RWPE2 (cell line): ENCODE data around the gene GMPR2.

Experiments
- ATAC-seq: fragments of 200-7000 bp; cut with Tn5 transposase; 3 replicates; pipeline ENCODE4 v1.9.1; 2021; ENCODE audit warnings: low read depth
- DNase-seq: peaks from one replicate; pipeline ENCODE4 v3.0.0-alpha.2; 2020; ENCODE audit warnings: low spot score
- H3K27ac ChIP-seq: fragments of 450-650 bp; 2 replicates; pipeline ENCODE4 v1.5.1; 2017; ENCODE audit warnings: mild to moderate bottlenecking; ENCODE audit not compliant: poor library complexity, severe bottlenecking
- H3K27me3 ChIP-seq: fragments of 250-450 bp; sonication (Bioruptor Pico); 2 replicates; pipeline ENCODE4 v1.5.1; 2021; ENCODE audit warnings: mild to moderate bottlenecking, moderate library complexity; ENCODE audit not compliant: insufficient read depth, poor library complexity, severe bottlenecking
- H3K36me3 ChIP-seq: fragments of 250-450 bp; sonication (Bioruptor Pico); 2 replicates; pipeline ENCODE4 v1.5.1; 2020; ENCODE audit warnings: low read depth, mild to moderate bottlenecking, moderate library complexity
- H3K4me1 ChIP-seq: fragments of 250-450 bp; sonication (Bioruptor Pico); 2 replicates; pipeline ENCODE4 v1.5.1; 2021; ENCODE audit warnings: mild to moderate bottlenecking, moderate library complexity; ENCODE audit not compliant: insufficient read depth, poor library complexity, severe bottlenecking
- H3K4me3 ChIP-seq: fragments of 250-450 bp; sonication (Bioruptor Pico); 2 replicates; pipeline ENCODE4 v1.5.1; 2021; ENCODE audit warnings: mild to moderate bottlenecking, moderate library complexity; ENCODE audit not compliant: severe bottlenecking
- H3K9me3 ChIP-seq: fragments of 250-450 bp; sonication (Bioruptor Pico); 2 replicates; pipeline ENCODE4 v1.5.1; 2021; ENCODE audit warnings: mild to moderate bottlenecking, moderate library complexity; ENCODE audit not compliant: severe bottlenecking
- CTCF ChIP-seq: fragments of 450-650 bp; IDR thresholded peaks from one replicate; pipeline ENCODE4 v1.5.1; 2017; ENCODE audit warnings: mild to moderate bottlenecking, moderate library complexity; ENCODE audit not compliant: poor library complexity, severe bottlenecking

Gene GMPR2

DNA sequence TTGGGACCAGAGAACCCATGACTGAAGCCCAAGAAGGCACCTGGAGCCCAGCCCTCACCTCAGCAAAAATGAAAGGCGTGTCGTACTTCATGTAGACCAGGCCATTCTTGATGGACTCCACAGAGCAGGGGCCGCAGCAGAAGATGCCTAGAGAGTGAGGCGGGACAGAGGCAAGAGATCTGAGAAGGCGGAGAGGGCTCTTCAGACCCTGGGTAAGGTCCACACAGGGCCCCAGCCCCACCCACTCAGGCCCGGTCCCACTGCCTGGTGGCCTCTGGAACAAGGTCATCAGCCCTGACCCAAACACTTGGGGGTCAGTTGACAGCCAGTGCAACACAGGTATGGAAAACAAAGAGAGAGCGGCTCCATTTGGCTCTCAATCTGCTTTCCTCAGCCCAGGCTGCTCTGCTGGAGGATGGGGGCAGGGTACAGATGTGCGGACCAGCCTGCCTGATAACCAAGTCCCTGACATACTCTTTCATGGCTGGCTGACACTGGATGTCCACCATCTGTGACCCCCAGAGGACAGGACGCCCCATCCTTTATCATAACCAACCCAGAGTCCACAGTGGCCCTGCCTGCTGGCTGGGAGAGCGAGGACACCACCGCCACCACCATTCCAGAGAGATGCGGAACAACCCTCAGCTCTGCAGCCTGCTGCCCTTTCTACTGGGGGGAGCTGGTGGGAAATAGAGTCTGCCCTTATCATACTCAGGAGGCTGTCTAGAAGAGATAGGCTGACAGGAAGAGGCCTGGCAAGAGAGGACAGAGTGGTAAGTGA lies 23.4 kb downstream of the GMPR2 start:
- no peaks in the 10 kb centered on the region for H3K27me3 ChIP-seq
- peaks cover 75% of the 10 kb centered on the region for H3K36me3 ChIP-seq
- DNase-seq (no peak), ATAC-seq (no peak)
- no peak for TF ChIP-seq CTCF
- H3K4me1 ChIP-seq, result peaks cover 9% of the 10 kb centered on the region
- no peaks in the 10 kb centered on the region for H3K9me3 ChIP-seq
- H3K4me3 ChIP-seq, result no peak overlapping the region
- H3K27ac ChIP-seq, result no peak overlapping the region

DNA sequence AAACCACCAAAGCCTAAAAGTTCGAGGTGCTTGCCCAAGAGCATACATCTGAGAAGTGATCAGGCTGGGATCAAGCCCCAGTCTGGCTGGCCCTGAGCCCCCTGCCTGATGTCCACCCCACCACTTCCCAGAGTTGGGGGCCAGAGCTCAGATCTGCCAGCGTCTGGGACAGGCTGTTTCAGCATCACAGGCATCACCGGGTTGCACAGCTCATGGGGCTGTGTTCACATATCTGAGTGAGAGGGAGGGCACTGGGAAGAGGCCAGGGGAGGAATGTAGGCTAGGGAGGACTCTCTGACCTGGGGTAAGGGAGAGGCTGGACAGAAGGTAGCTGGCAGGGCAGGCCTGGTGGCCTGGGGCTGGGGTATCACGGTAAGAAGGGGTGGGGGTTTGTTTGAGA lies 24.2 kb downstream of the GMPR2 start:
- Histone ChIP-seq H3K27me3 (no peaks in the 10 kb centered on the region), H3K4me1 (peaks cover 9% of the 10 kb centered on the region)
- no peak for TF ChIP-seq CTCF

GRCh38 chr14:24258119-24258518 lies 25.4 kb downstream of the GMPR2 start:
- TF ChIP-seq CTCF, result no peak
- no peak for DNase-seq
- Histone ChIP-seq H3K4me1 (peaks cover 10% of the 10 kb centered on the region), H3K36me3 (peaks cover 62% of the 10 kb centered on the region), H3K27me3 (no peaks in the 10 kb centered on the region), H3K4me3 (no peak overlapping the region), H3K27ac (peak overlapping the region; percentile 88), H3K9me3 (no peaks in the 10 kb centered on the region)
- no peak for ATAC-seq

More for the DNA sequence above, 24.2 kb downstream of the GMPR2 start:
- H3K9me3 ChIP-seq, result no peaks in the 10 kb centered on the region
- H3K4me3 ChIP-seq, result no peak overlapping the region
- H3K36me3 ChIP-seq, result peaks cover 67% of the 10 kb centered on the region
- H3K27ac ChIP-seq, result peak overlapping the region; percentile 88
- ATAC-seq, result no peak
- no peak for DNase-seq

DNA sequence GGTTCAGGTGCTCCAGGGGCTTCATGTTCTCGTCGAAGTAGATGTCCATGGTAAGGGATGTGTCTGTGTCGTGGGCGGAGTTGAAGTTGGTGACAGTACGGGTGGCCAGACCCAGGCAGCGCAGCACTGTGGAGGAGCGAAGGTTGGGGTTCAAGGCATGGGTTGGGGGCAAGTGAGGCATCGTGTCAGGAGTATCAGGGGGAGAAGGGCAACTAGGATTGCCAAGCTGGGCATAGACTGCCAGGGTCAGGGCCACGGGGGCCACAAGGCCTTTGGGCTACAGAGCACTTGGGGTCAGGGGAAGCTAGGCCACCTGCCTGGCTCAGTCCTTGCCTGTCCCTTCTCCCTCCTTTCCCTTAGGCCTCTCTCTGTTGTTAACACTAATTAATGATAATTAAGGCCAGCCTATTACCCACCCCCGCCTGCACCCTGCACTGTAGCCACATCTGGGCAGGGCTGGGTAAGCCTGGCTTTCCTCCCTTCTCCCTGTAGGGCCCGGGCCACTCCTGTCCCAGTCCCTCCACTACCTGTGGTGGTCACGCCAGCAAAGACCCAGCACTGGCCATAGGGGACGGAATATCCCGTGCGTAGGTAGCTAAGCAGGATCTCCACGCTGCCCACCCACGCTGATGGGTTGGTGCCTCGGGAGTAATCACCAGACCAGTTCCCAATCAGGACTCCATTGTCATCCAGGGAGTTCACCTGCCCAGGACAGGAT lies 26.0 kb downstream of the GMPR2 start:
- DNase-seq, result no peak
- Histone ChIP-seq H3K4me1 (peaks cover 16% of the 10 kb centered on the region), H3K27ac (peak overlapping the region; percentile 88), H3K36me3 (peaks cover 56% of the 10 kb centered on the region), H3K4me3 (no peak overlapping the region), H3K9me3 (no peaks in the 10 kb centered on the region), H3K27me3 (no peaks in the 10 kb centered on the region)
- TF ChIP-seq CTCF, result no peak
- ATAC-seq, result no peak
